ENCODE measurements around the gene RPL9. TPM values are rescaled to one million over a fixed set of nuclear protein-coding genes. Genes with fewer than 3 reads are reported as not detected.
"Not testable (repeated sequence)": the region's sequence is repeated elsewhere in the genome, so short reads cannot be mapped to it uniquely, and the experiment has no call there.

The RPL9 gene
- polyA plus RNA-seq, 12 donors = 697 to 3,735 (median 2,102) TPM; not detected in 1

DNA sequence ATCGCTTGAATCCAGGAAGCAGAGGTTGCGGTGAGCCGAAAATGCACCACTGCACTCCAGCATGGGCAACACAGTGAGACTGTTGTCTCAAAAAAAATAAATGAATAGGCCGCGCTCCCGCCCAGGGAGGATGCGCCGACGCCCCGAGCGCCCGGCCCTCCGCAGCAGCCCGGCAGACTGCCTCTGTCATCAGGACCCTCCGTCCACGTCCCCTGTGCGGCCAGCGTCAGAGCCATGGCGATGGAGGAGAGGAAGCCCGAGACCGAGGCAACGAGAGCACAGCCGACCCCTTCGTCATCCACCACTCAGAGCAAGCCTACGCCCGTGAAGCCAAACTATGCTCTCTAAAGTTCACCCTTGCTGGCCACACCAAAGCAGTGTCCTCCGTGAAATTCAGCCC lies 21.5 kb upstream of the RPL9 start:
- no peak for DNase-seq

DNA sequence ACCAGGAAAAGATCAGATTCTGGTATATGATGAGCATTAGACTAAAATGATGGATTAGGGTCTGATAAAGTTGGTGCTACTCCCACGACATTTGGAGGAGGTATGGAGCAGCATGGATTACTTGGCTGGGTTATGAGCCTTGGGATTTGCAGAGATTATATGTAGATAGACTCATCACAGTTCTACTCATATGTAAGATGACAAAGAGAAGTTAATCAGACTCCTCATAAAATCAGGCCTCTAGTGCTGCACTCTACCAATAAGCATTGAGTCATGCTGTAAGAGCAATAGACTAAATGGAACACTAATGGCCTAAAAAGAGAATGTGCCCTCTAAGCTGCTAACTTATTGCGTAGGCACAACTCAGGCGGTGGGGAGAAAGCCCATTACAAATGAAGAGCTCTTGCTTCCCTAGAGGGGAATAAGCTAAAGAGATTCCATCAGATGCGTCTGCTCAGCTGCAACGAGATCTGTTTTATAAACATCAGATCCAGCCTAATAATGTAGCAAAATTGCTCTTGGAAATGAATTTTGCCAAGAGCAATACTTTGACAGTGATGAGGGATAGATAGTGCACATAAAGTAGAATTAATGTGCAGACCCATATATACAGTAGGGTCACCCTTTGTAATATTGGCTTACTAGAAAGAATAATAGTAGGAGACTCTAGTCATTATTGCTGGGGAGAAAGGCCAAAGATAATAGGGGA lies 17.6 kb upstream of the RPL9 start:
- no peak for DNase-seq

DNA sequence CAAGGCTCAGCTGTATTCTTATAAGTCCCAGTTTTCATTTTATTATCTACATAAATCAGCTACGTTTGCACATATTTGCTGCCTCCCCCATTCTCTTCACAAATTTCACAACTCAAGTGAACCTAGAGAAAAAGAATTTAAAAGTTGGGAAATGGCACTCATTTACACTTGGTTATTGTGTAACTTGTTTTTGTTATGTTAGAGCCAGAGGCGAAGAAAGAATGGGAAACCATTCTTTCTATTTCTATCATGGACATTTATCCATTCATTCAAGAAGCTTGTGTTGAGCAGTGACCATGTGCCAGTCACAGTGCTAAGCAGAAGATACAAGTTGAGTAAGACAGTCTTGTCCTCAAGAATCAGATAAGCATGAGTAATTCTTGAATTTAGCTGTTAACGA lies 13.7 kb upstream of the RPL9 start:
- no peak for DNase-seq

DNA sequence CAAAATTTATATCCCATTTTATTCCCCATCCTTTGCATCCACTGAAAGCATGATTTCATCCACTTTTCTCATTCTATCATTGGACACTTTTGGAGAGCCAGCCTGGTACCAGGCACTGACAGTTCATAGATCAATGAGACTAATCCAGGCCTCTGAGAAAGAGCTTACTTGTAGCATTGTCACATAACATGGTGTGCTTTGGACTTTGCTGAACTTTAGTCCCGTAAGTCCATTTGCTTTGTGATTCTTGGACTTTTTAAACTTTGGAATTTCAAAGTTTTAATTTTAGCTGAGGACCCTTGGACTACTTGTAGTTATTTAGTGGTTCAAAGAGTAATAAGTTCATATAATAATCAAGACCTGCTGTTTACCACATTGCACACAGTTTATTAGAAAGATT lies 11.7 kb upstream of the RPL9 start:
- DNase-seq = no peak

DNA sequence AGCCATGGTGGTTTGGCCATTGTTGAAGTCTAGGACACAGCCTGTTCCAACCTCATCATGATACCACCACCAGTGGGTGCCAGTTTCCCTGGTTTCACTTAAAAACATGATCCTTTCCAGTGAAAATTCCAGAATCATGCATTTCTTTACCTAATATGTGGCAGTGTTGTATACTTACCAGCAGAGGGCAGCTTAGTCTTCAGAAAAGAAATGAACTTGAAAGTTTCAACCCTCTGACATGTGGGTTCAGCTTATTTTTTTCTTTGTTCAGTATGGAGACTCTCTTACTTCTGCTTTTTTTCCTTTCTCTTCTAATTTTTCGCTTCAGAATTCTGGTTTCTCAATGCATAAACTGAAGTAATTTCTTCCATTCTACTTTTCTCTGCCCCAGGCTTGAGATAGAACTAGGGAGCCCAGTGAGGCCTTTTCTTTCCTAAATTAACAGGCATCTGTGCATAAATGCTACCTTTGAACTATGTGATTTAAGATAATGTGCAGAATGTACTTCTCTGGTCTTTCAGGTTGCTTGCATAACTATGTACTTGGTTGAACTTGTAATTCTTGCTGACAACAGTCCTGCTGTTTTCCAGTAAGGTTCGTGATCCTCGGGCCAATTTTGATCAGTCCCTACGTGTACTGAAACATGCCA lies 10.8 kb upstream of the RPL9 start:
- DNase-seq = peak; percentile 53

DNA sequence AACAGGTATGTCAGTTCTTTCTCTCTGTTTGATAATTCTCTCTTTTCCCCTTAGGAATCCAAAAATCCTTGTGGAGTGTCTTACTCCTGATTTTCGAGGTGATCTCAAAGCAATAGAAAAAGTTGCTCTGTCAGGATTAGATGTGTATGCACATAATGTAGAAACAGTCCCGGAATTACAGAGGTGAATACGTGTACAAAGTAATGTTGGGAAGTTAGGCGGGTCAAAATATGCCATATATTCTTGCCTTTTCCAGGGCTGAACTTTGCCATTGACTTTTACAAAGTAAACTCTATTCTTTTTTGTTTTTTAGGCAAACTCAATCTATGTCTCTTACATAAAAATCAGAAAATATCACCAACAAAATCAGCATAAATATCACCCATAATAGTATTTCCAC lies 8.7 kb upstream of the RPL9 start:
- DNase-seq = no peak

DNA sequence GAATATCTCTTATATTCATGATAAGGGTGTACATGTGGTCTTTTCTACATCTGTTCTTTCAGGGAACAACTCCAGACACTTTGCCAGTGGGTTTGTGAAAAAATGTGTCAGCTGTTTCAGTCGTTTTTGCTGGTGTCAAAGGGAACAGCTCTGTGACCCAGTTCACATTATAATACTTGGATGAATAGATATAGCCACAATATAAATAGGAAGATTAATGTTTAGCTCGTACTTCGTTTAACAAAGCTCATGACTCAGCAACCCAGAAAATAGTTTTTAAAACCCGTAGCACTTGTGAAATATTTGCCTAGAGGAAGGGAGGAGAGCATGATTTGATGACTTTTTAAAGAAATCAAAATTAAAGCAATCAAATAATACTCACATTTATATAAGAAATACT lies 8.0 kb upstream of the RPL9 start:
- no peak for DNase-seq

DNA sequence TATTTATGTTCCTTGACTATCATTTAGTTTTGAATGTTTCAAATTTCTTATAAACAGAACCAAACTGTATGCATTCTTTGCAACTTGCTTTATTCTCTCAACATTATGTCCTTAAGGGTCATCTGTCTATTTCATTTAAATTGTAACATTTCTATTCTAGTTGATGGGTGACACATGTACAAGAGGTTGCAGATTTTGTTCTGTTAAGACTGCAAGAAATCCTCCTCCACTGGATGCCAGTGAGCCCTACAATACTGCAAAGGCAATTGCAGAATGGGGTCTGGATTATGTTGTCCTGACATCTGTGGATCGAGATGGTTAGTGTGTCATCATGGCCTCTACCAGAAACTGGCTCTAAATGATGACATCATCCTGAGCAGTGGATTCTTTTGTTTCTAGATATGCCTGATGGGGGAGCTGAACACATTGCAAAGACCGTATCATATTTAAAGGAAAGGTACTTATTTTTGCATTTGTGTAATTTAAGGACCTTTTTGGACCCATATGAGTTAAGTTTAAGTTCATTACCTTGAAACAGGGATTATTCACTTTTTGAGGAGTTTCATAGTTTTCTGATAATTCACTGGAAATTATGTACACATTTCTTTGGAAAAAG lies 6.3 kb upstream of the RPL9 start:
- no peak for DNase-seq

DNA sequence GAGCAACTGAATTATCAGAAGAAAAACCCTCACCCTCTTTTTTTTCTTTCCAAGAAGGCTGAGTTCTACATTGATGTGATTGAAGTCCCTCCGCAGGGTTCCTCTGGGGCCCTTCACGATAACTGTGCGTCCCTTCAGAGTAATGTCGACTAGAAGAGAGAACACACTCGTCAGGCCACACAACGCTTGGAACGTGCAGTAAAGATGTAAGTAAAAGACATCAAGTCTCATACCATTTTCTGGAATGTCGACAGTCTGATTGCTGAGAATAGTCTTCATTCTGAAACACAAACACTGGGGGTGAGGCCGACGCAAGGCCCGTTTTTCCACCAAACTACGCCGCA lies 589 bp downstream of the RPL9 start:
- DNase-seq = not testable (repeated sequence)

DNA sequence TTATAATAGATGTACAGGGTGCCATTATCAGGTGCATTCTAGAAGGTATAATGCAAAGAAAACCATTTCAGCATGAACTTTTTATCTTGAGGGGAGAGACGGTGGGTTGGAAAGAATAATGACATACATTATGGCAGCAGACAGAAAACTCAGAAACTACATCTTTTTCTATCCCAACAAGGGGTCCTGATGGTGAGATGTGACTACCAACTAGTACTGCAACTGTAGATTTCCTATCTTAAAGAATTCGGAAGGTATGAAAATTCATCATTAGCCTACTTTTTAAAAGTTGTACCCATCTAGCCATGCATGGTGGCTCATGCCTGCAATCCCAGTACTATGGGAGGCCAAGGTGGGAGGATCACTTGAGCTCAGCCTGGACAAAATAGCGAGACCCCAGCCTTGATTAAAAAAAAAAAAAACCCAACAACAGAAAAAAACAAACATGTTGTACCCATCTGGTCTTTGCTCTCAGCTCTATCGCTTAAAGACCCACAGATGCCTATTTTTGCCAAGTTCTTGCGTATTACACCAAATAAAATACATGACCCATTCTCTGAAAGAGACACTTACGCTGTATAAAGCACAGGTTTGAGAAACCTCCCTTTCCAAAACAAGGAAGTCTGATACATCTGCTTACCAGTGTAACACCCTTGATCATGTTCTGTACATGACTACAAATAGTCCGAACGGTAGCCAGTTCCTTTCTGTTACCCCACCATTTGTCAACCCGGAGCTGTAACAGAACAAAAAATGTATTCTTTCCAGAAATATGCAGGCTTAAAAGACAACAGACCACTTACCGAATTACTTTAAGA lies 1.6 kb downstream of the RPL9 start:
- no peak for DNase-seq

DNA sequence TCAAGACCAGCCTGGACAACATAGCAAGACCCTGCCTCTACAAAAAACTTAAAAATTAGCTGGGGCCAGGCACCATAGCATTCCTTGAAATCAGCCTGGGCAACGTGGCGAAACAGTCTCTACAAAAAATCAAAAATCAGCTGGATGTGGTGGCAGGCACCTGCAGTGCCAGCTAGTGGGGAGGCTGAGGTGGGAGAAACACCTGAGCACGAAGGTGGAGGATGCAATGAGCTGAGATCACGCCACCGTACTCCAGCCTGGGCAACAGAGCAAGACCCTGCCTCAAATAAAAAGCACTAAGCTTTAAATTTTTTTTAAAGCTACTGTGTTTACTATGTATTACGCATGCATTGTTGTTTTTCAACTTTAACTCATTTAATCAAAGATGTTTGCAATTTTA lies 3.2 kb downstream of the RPL9 start:
- no peak for DNase-seq

DNA sequence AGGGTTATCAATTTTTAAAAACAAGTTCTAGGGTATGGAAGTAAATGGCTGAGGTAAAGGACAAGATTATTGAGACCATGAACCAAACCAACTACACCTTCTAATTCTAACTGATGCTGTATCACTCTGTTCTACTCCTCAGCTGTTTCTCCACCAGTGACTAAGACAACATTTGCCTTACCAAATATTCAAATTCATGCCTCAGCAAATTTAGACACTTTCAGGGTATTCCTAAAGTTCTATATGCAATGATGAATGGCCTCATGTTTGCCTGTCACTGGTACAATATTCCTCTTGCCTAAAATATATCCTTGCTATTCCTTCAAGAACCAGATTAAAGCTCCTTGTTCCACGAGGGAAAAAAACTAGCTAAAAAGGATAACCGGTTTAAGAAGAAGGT lies 5.0 kb downstream of the RPL9 start:
- no peak for DNase-seq

DNA sequence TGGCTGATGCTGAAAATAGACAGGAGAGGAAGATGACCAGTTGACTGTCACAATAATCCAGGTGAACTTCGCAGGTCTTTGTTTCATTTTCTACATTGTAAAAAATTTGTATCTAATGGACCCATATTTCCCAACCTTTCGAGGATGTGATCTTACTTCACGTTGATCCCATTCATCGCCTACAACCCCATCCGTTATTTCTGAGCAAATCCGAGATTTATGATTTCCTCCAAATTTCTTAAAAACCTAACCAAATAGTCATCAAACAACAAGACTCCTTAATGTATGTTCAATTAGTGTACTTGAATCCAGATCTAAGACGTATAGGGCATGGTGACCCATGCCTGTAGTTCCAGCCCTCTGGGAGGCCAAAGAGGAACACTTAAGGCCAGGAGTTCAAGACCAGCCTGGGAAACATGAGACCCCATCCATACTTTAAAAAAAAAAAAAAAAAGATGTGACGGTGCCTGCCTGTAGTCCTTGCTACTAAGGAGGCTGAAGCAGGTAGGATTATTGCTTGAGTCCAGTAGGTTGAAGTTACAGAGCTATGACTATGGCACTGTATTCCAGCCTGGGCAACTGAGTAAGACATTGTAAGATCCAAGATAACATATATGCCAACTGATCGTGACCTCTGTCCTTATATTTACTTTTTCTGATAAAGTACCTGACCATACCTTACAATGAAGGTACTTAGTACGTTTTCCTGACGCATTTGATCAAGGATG lies 5.7 kb downstream of the RPL9 start:
- DNase-seq = no peak

DNA sequence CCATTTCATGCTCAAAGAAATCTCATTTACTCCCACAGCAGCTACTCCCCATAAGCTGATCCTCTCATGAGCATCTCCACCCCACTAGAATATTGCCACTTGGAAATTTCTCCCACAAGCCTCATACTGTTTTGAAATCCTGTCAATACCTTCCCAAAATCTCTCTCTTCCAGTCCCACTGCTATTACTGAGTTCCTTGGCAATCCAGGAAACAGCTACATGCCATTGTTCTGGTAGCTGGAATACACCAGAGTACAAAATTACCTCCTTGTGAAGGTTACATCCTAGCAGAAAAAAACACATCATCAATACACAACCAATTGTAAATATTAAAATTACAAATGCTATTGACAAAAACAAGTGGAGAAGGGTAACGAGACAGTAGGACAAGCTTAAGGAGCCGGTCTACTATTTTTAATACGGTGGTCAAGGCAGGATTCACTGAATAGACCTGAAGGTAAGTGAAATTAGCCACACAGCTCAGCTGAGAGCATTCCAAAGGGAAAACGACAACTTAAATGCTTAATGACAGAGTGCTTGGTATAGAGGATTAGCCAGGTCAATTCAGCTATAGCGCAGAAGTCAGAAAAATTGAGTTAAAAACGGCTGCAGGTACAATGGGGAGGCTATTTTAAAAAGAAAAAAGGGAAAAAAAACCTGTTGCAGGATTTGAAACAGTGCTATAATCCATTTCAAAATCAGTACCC lies 6.4 kb downstream of the RPL9 start:
- no peak for DNase-seq

DNA sequence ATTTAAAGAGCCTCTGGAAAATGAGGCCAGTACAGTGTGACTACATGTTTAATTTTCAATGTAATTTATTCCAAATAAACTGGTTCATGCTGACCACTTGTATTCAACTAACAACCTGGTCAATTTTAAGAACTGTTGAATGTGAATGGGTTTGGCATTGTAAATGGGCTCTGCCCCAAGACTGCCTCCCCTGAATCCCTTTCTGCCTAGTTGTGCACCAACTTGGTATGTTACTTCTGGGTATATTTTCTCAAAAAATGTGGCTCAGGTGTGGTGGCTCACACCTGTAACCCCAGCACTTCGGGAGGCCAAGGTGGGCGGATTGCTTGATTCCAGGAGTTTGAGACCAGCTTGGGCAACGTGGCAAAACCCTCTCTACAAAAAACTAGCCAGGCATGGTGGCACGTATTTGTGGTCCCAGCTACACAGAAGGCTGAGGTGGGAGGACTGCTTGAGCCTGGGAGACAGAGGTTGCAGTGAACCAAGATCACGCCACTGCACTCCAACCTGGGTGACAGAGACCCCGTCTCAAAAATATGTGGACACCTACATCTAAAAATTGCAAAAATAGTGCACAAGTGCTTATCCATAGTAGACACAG lies 7.2 kb downstream of the RPL9 start:
- no peak for DNase-seq

DNA sequence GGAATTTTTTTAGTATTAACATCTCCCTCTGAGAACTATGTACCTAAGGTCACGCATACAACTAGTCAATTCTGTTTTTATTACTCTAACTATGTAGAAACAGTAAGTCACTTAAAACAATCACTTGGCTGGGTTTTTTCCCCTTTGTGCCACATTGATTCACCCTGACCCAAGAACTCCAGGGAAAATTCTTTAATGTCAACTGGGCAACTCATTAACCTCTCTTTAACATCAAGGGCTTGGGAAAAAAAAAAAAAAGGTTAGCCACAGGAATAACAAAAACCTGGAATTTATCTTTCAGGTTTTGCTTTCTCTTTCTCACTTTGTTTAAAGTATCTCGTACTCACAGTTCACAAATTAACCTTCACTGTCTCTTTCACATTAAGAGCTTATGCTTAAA lies 8.1 kb downstream of the RPL9 start:
- DNase-seq = no peak

DNA sequence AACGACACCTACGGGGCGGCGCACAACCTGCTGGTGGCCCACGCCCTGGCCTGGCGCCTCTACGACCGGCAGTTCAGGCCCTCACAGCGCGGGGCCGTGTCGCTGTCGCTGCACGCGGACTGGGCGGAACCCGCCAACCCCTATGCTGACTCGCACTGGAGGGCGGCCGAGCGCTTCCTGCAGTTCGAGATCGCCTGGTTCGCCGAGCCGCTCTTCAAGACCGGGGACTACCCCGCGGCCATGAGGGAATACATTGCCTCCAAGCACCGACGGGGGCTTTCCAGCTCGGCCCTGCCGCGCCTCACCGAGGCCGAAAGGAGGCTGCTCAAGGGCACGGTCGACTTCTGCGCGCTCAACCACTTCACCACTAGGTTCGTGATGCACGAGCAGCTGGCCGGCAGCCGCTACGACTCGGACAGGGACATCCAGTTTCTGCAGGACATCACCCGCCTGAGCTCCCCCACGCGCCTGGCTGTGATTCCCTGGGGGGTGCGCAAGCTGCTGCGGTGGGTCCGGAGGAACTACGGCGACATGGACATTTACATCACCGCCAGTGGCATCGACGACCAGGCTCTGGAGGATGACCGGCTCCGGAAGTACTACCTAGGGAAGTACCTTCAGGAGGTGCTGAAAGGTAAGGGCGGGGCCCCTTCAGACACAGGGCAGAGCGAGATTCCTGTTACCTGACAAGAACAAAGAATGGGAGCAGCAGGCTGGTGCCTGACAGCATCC lies 11.7 kb downstream of the RPL9 start:
- DNase-seq = peak; percentile 46

DNA sequence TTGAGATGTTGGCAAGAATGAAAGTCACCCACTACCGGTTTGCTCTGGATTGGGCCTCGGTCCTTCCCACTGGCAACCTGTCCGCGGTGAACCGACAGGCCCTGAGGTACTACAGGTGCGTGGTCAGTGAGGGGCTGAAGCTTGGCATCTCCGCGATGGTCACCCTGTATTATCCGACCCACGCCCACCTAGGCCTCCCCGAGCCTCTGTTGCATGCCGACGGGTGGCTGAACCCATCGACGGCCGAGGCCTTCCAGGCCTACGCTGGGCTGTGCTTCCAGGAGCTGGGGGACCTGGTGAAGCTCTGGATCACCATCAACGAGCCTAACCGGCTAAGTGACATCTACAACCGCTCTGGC lies 12.3 kb downstream of the RPL9 start:
- no peak for DNase-seq

DNA sequence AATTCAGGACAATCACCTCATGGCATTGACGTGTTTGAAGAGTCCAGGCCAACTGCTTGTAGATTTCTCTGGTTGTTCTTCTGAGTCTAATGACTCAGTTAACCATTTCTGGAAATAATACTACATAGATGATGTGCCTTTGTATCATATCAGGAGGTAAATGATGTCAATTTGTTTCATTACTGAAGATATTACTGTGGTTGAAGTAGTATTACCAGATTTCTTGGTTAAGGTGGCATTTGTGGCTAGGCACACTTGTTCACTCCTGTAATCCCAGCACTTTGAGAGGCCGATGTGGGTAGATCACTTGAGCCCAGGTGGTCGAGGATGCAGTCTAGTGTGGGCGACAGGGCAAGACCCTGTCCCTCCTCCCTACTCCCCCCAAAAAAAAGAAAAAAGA lies 15.7 kb downstream of the RPL9 start:
- no peak for DNase-seq

DNA sequence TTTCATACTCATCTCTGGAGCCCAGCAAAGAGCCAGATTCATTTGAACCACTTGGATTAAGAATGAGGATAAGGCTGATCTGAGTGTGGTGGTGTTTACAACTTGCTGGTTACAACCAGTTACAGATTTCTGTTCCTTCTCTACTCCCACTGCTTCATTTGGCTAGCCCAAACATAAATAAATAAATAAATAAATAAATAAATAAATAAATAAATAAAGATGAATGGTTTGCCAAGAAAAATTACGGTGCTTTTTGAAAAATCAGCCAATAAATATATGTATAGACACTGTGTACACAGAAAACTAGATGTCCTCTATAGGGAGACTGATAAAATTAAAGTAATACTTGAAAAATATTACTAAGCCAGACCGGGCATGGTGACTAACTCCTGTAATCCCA lies 17.1 kb downstream of the RPL9 start:
- DNase-seq = no peak
